ENCODE data around the gene BCAR1. TPM values are rescaled to one million over a fixed set of nuclear protein-coding genes. Genes with fewer than 3 reads are reported as not detected.
"Not testable (repeated sequence)": the region's sequence is repeated elsewhere in the genome, so short reads cannot be mapped to it uniquely, and the experiment has no call there.

Gene BCAR1
- total RNA-seq, 6 experiments from 2014 or later = 29.2 to 108 (median 51.2) TPM

DNA sequence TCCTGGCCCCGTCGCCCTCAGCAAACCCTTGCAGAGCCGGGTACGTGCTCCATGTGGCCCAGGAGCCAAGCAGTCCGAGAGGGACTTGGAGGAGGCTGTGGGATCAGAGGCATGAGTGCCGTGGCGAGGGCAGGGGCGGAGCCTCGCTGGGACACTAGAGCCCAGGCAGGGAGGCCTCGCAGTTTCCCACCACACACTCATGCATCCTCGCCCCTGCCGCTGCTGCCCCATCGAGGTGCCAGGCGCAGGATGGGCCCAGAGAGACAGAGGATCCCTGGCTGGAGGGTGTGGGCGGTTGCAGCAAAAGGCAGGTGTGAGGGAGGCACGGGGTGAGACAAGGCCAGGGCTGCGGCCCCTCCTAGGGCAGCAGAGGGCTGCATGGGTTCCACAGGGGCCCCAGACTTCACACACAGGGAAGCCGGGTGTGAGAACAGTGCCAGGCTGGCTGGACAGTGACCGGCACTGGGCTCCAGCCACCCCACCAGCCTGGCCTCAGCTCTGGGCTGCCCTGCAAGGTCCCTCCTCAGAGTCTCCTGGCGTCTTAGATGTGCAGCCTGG is 7.7 kb downstream of the BCAR1 start:
- Histone ChIP-seq H3K27me3 (no peaks in the 10 kb centered on the region), H3K4me3 (no peak overlapping the region), H3K36me3 (peaks cover 0 to 13% (median 5%) of the 10 kb centered on the region in 4 donors), H3K4me1 (peaks cover 0 to 35% (median 13%) of the 10 kb centered on the region in 4 donors), H3K9me3 (no peaks in the 10 kb centered on the region), H3K27ac (peak overlapping the region in 1 of 3 donors; percentile 85)
- DNase-seq (no peak), ATAC-seq (no peak)
- WGBS (ENCODE audit: insufficient coverage, low coverage, low lambda C conversion rate, missing lambda C conversion rate) = 80% methylated on average over 1 of the region's 20 CpGs
- TF ChIP-seq POLR2A (IDR thresholded peaks at IDR 0.05) (no peak), CTCF (IDR thresholded peaks at IDR 0.05) (no peak)
- intact Hi-C loops (cut with DNase I) = no loop called here

- H3K27me3 ChIP-seq; H3K9me3 ChIP-seq; intact Hi-C loops (cut with DNase I); ATAC-seq; H3K4me3 ChIP-seq; H3K27ac ChIP-seq; DNase-seq: not testable (repeated sequence)
- peaks cover 0 to 23% (median 7%) of the 10 kb centered on the region in 4 donors for H3K4me1 ChIP-seq
- H3K36me3 ChIP-seq = peaks cover 0 to 13% (median 5%) of the 10 kb centered on the region in 4 donors
- 89% methylated on average over 8 of the region's 27 CpGs for WGBS (ENCODE audit: insufficient coverage, low coverage, low lambda C conversion rate, missing lambda C conversion rate)
Measured at GRCh38 chr16:75242436-75243078, 8.9 kb downstream of the BCAR1 start.

- Histone ChIP-seq H3K27me3 (no peaks in the 10 kb centered on the region), H3K4me3 (no peak overlapping the region), H3K27ac (no peak overlapping the region), H3K4me1 (peaks cover 0 to 20% (median 7%) of the 10 kb centered on the region in 4 donors), H3K36me3 (peaks cover 0 to 13% (median 5%) of the 10 kb centered on the region in 4 donors), H3K9me3 (no peaks in the 10 kb centered on the region)
- ATAC-seq (no peak), DNase-seq (no peak)
- intact Hi-C loops (cut with DNase I) = no loop called here
- WGBS (ENCODE audit: insufficient coverage, low coverage, low lambda C conversion rate, missing lambda C conversion rate) = no CpG with 5 or more reads among the region's 13 CpGs
- TF ChIP-seq CTCF (IDR thresholded peaks at IDR 0.05) (no peak), POLR2A (IDR thresholded peaks at IDR 0.05) (no peak)
Measured at GRCh38 chr16:75241955-75242354, 9.5 kb downstream of the BCAR1 start.

GRCh38 chr16:75241412-75241811 is 10.0 kb downstream of the BCAR1 start:
- DNase-seq (no peak), ATAC-seq (no peak)
- Histone ChIP-seq H3K9me3 (no peaks in the 10 kb centered on the region), H3K27ac (no peak overlapping the region), H3K27me3 (no peaks in the 10 kb centered on the region), H3K4me1 (peaks cover 0 to 20% (median 7%) of the 10 kb centered on the region in 4 donors), H3K4me3 (no peak overlapping the region), H3K36me3 (peaks cover 0 to 13% (median 5%) of the 10 kb centered on the region in 4 donors)
- no CpG with 5 or more reads among the region's 8 CpGs for WGBS (ENCODE audit: insufficient coverage, low coverage, low lambda C conversion rate, missing lambda C conversion rate)
- intact Hi-C loops (cut with DNase I) = no loop called here
- TF ChIP-seq POLR2A (IDR thresholded peaks at IDR 0.05) = no peak
- TF ChIP-seq CTCF (IDR thresholded peaks at IDR 0.05) = no peak

DNA sequence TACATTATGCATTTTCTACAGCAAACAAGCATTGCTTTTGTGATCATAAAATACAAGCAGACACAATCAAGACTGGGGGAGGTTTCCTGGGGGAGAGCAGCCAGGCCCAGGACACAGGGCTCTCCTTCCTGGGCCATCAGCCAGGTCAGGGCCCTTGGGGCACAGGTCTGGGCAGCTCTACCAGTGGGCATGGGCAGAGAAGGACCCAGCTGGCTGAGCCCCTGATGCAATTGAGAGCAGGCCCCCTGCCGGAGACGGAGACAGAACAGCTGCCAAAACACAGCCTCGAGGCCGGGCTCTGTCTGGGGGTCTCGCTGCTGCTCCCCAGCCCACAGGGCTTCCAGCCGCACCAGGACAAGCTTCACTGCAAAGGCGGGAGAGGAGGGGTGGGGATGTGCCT is 10.8 kb downstream of the BCAR1 start:
- intact Hi-C loops (cut with DNase I); H3K27ac ChIP-seq; ATAC-seq; DNase-seq; H3K27me3 ChIP-seq; H3K4me3 ChIP-seq; H3K9me3 ChIP-seq: not testable (repeated sequence)
- H3K36me3 ChIP-seq = peaks cover 0 to 13% (median 5%) of the 10 kb centered on the region in 4 donors
- peaks cover 0 to 14% (median 4%) of the 10 kb centered on the region in 4 donors for H3K4me1 ChIP-seq
- WGBS (ENCODE audit: insufficient coverage, low coverage, low lambda C conversion rate, missing lambda C conversion rate) = 72% methylated on average over 2 of the region's 7 CpGs
